ENCODE results near the gene ARL8B. TPM values are rescaled to one million over a fixed set of nuclear protein-coding genes. Genes with fewer than 3 reads are reported as not detected.
"Not testable (repeated sequence)": the region's sequence is repeated elsewhere in the genome, so short reads cannot be mapped to it uniquely, and the experiment has no call there.

The ARL8B gene
- polyA plus RNA-seq, 1 donor (not counting 4 experiments of a cell fraction or from before 2014, with no cell fraction given) = 102 TPM

GRCh38 chr3:5105050-5105449 lies 17.0 kb upstream of the ARL8B start:
- dilution Hi-C loops (cut with MboI; ENCODE audit: extremely low pct_ligation_motif_present, low sequenced_read_pairs) = no loop called here
- no peaks in the 10 kb centered on the region for H3K79me2 ChIP-seq (ENCODE audit: control insufficient read depth, insufficient read depth, low read length)
- no peak for FAIRE-seq

GRCh38 chr3:5106371-5106770 lies 15.7 kb upstream of the ARL8B start:
- H3K79me2 ChIP-seq (ENCODE audit: control insufficient read depth, insufficient read depth, low read length); FAIRE-seq; H3K27ac ChIP-seq (ENCODE audit: control insufficient read depth, insufficient read depth, low read length); H3K4me2 ChIP-seq (ENCODE audit: control insufficient read depth, extremely low read depth, insufficient read depth, low read depth, low read length); H3K9ac ChIP-seq (ENCODE audit: control insufficient read depth, extremely low read depth, insufficient read depth, low read length); DNase-seq (ENCODE audit: low read depth, low spot score); H3K4me1 ChIP-seq (ENCODE audit: control insufficient read depth, extremely low read depth, insufficient read depth, low read length); H2AFZ ChIP-seq (ENCODE audit: control insufficient read depth, low read length); H4K20me1 ChIP-seq (ENCODE audit: control insufficient read depth, extremely low read depth, insufficient read depth, low read length); H3K9me3 ChIP-seq (ENCODE audit: control insufficient read depth, low read depth, low read length); H3K9me1 ChIP-seq (ENCODE audit: control insufficient read depth, extremely low read depth, insufficient read depth, low read length); H3K4me3 ChIP-seq (ENCODE audit: control insufficient read depth in 2 of 3, extremely low read depth in 1 of 3, insufficient read depth in 2 of 3, low read depth in 1 of 3, low read length in 3 of 3); dilution Hi-C loops (cut with MboI; ENCODE audit: extremely low pct_ligation_motif_present, low sequenced_read_pairs); H3K27me3 ChIP-seq (ENCODE audit: control insufficient read depth, extremely low read depth, insufficient read depth, low read length); H3K36me3 ChIP-seq (ENCODE audit: control insufficient read depth in 2 of 2, extremely low read depth in 1 of 2, insufficient read depth in 2 of 2, low read length in 2 of 2): not testable (repeated sequence)

More at GRCh38 chr3:5105050-5105449, 17.0 kb upstream of the ARL8B start:
- Histone ChIP-seq H3K4me1 (ENCODE audit: control insufficient read depth, extremely low read depth, insufficient read depth, low read length) (no peaks in the 10 kb centered on the region), H3K4me2 (ENCODE audit: control insufficient read depth, extremely low read depth, insufficient read depth, low read depth, low read length) (no peak overlapping the region), H3K4me3 (ENCODE audit: control insufficient read depth in 2 of 3, extremely low read depth in 1 of 3, insufficient read depth in 2 of 3, low read depth in 1 of 3, low read length in 3 of 3) (no peak overlapping the region), H2AFZ (ENCODE audit: control insufficient read depth, low read length) (no peak overlapping the region), H3K36me3 (ENCODE audit: control insufficient read depth in 2 of 2, extremely low read depth in 1 of 2, insufficient read depth in 2 of 2, low read length in 2 of 2) (no peaks in the 10 kb centered on the region), H3K27ac (ENCODE audit: control insufficient read depth, insufficient read depth, low read length) (no peak overlapping the region), H3K27me3 (ENCODE audit: control insufficient read depth, extremely low read depth, insufficient read depth, low read length) (no peaks in the 10 kb centered on the region), H3K9me3 (ENCODE audit: control insufficient read depth, low read depth, low read length) (no peaks in the 10 kb centered on the region), H3K9me1 (ENCODE audit: control insufficient read depth, extremely low read depth, insufficient read depth, low read length) (no peaks in the 10 kb centered on the region), H3K9ac (ENCODE audit: control insufficient read depth, extremely low read depth, insufficient read depth, low read length) (no peak overlapping the region), H4K20me1 (ENCODE audit: control insufficient read depth, extremely low read depth, insufficient read depth, low read length) (no peaks in the 10 kb centered on the region)
- DNase-seq (ENCODE audit: low read depth, low spot score) = no peak
- no peak for TF ChIP-seq EZH2 (IDR thresholded peaks at IDR 0.05; ENCODE audit: low read length)
- TF ChIP-seq, protein P1, sequence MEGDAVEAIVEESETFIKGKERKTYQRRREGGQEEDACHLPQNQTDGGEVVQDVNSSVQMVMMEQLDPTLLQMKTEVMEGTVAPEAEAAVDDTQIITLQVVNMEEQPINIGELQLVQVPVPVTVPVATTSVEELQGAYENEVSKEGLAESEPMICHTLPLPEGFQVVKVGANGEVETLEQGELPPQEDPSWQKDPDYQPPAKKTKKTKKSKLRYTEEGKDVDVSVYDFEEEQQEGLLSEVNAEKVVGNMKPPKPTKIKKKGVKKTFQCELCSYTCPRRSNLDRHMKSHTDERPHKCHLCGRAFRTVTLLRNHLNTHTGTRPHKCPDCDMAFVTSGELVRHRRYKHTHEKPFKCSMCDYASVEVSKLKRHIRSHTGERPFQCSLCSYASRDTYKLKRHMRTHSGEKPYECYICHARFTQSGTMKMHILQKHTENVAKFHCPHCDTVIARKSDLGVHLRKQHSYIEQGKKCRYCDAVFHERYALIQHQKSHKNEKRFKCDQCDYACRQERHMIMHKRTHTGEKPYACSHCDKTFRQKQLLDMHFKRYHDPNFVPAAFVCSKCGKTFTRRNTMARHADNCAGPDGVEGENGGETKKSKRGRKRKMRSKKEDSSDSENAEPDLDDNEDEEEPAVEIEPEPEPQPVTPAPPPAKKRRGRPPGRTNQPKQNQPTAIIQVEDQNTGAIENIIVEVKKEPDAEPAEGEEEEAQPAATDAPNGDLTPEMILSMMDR (optimal IDR thresholded peaks at IDR 0.05 in 1 of 3, IDR thresholded peaks at IDR 0.05 in 1 of 3, conservative IDR thresholded peaks at IDR 0.05 in 1 of 3; ENCODE audit: extremely low read depth in 1 of 3, insufficient read depth in 2 of 3, low read length in 3 of 3) = no peak

DNA sequence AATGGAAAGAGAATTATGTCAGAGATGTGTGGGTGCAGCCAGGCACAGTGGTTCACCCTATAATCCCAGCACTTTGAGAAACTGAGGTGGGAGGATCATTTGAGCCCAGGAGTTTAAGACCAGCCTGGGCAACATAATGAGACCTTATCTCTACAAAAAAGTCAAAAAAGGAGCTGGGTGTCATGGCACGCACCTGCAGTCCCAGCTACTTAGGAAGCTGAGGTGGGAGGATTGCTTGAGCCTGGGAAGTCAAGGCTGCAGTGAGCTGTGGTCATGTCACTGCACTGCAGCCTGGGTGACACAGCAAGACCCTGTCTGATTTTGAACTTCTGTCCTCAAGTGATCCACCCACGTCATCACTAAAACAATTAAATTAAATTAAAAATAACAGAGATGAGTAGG lies 15.2 kb upstream of the ARL8B start:
- H3K36me3 ChIP-seq (ENCODE audit: control insufficient read depth in 2 of 2, extremely low read depth in 1 of 2, insufficient read depth in 2 of 2, low read length in 2 of 2); H2AFZ ChIP-seq (ENCODE audit: control insufficient read depth, low read length); H3K9me3 ChIP-seq (ENCODE audit: control insufficient read depth, low read depth, low read length); H3K4me2 ChIP-seq (ENCODE audit: control insufficient read depth, extremely low read depth, insufficient read depth, low read depth, low read length); dilution Hi-C loops (cut with MboI; ENCODE audit: extremely low pct_ligation_motif_present, low sequenced_read_pairs); H3K79me2 ChIP-seq (ENCODE audit: control insufficient read depth, insufficient read depth, low read length); H3K27ac ChIP-seq (ENCODE audit: control insufficient read depth, insufficient read depth, low read length); H3K9me1 ChIP-seq (ENCODE audit: control insufficient read depth, extremely low read depth, insufficient read depth, low read length); FAIRE-seq; H3K27me3 ChIP-seq (ENCODE audit: control insufficient read depth, extremely low read depth, insufficient read depth, low read length); H3K4me3 ChIP-seq (ENCODE audit: control insufficient read depth in 2 of 3, extremely low read depth in 1 of 3, insufficient read depth in 2 of 3, low read depth in 1 of 3, low read length in 3 of 3); DNase-seq (ENCODE audit: low read depth, low spot score); H4K20me1 ChIP-seq (ENCODE audit: control insufficient read depth, extremely low read depth, insufficient read depth, low read length); H3K9ac ChIP-seq (ENCODE audit: control insufficient read depth, extremely low read depth, insufficient read depth, low read length); H3K4me1 ChIP-seq (ENCODE audit: control insufficient read depth, extremely low read depth, insufficient read depth, low read length): not testable (repeated sequence)

Measured in keratinocyte (primary cell).